GM19324 (cell line): ENCODE data around the gene AGAP3.

Source experiments
- ATAC-seq: cut with Tn5 transposase; IDR thresholded peaks from one replicate; pipeline ENCODE4 v1.9.1; 2021; ENCODE audit warnings: mild to moderate bottlenecking, moderate library complexity; ENCODE audit not compliant: unreplicated experiment, low FRiP score

The AGAP3 gene

DNA sequence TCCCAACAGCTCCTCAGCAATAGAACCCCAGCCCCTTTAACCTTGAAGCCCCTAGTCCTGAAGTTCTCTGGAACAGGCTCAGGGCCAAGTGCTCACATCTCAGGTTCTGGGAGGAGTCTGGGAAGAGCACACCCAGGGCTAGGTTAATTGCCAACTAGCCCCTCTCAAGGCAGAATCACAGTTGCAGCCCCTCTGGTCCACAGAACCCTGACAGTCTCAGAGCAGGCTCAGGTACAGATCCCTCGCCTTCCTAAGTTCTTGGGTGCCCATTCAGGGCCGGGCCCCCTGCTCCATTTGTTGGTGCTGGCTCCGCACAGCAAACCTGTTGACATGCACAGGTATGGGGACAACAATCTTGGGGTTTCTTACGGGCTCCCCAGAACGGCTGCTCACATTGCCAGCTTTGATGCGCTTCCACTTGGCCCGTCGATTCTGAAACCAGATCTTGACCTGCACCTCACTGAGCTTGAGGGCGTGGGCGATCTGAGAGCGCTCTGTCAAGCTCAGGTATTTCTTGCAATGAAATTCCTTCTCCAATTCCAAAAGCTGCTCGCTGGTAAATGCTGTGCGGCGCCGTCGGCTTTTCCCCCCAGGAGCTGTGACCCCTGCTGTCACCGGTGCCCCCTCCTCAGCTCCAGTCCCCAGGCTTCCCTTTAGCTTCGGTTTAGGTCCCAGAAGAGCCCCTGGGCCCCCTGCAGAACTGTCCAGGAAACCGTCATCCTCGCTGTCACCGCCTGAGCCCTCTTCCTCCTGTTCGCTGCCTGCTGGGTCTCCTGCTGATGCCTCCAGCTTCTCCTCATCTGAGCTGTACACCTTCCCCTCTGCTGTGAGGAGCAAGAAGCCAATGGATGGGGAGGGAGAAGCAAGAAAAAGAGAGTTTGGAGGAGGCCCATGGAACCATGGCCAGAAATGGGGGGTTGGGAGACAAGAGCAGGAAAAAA lies 62.3 kb downstream of the AGAP3 start:
- no peak for ATAC-seq

DNA sequence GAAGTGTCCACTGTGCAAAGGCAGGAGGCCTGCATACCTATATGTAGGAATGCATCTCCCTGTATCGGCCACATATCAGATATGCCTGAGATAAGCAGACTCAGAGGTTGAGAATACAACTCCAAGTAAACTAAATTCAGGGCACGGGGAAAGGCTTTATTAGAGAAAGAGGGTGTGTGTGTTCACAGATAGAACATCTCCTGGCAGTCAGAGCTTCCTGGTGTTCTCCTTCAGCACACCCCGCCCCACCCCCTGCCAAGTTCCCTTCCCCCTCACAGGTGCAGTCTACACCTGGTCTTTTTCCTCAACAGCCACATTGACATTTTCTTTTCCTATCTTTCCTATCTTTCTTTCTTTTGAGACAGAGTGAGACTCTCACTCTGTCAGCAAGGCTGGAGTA lies 64.1 kb downstream of the AGAP3 start:
- no peak for ATAC-seq

- no peak for ATAC-seq
These were observed 66.6 kb downstream of the AGAP3 start for GRCh38 chr7:151152643-151153513.

DNA sequence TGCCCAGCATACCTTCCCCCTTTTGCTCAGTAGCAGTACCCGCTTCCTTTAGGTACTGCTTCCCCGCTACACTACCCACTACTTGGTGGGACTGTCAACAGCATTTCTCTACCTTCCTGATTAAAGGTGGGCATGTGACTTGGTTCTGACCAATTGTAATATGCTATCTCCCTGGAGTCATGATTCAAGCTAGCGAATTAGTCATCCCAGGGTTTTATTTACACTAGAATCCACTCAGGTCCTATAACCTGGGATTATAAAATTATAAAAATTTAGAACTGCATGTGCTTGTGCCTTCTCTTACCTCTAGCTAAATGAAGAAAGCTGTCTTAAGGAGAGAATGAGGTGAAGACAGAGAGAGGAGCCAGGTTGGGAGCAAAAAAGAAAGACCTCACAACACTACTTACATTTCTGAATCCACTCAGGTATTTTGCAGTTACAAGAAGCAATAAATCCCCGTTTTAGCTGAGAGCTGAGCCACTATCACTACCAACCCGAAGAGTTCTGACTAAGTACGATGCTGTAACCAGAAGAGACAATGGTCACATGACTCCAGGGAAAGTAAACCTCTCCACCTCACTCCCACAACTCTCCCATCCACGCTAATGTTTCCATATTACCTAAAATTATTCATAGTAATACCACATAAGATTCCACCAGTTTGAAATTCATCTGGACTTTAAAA lies 71.5 kb downstream of the AGAP3 start:
- no peak for ATAC-seq

DNA sequence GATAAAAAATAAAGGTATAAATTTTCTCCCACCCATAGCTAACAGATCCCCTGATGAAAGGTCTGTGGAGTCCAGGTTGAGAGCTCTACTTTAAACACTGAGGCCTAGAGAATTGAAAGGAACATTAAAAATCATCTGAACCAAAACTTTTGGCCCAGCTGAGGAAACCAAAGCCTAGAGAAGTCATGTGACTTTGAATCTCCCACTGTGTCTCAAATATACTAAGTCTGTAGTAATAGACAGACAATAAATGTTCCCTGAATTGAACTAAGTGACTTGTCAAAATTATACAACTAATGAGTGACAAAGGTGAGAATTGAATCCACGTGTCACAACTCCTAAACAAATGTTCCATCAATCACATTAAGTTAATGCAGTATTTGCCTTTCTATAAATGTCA lies 75.5 kb downstream of the AGAP3 start:
- no peak for ATAC-seq

DNA sequence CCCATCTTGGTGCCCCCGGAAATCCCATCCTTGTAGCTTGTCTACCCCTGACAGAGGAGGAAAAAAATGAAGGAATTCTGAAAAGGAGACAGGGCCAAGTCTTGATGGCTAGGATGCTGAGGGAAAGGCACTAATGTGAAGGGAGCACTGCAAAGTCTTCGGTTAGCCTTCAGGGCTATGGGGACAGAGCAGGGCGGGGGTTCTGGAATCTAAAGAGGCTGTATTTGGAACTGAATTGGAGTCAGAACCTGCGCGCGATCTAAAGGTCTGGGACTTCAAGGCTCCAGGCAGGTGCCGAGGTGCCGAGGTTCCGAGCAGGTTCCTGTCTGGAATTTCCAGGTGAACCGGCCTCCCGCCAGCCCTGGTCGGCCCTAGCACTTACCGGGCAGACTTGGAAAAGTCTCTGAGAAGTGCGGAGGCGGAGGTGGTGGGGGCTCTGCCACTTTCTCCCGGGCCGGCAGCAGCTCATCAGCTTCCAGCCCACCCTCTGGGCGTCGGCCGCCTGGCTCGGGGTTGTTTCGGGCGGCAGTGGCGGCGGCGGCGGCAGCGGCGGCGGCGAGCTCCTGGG lies 80.4 kb downstream of the AGAP3 start:
- ATAC-seq: no peak

GRCh38 chr7:151167197-151167961 lies 81.1 kb downstream of the AGAP3 start, which contains the start of gene GBX1:
Gene GBX1, minus strand, starts transcription at chr7:151167694. Its CDS starts 146 bp downstream, at chr7:151167548.
- no peak for ATAC-seq

GRCh38 chr7:151168003-151168786 lies 81.9 kb downstream of the AGAP3 start:
- no peak for ATAC-seq

DNA sequence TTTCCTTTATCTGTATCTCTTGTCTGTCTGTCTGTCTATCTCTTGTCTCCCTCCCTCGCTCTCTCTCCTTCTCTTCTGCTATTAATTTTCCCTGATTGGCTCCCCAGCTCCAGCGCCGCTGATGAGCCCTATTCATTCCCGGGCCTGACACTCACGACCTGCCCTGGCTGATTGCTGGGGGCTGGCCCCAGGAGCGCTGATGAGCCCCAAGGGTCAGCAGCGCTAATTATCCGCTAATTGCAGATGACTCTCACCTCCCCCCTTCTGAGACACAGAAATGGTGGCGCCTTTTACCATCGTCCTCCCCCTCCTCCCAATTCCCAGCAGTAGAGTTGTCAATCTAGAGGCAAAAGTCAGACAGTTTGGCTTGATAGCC lies 82.5 kb downstream of the AGAP3 start:
- ATAC-seq: no peak

DNA sequence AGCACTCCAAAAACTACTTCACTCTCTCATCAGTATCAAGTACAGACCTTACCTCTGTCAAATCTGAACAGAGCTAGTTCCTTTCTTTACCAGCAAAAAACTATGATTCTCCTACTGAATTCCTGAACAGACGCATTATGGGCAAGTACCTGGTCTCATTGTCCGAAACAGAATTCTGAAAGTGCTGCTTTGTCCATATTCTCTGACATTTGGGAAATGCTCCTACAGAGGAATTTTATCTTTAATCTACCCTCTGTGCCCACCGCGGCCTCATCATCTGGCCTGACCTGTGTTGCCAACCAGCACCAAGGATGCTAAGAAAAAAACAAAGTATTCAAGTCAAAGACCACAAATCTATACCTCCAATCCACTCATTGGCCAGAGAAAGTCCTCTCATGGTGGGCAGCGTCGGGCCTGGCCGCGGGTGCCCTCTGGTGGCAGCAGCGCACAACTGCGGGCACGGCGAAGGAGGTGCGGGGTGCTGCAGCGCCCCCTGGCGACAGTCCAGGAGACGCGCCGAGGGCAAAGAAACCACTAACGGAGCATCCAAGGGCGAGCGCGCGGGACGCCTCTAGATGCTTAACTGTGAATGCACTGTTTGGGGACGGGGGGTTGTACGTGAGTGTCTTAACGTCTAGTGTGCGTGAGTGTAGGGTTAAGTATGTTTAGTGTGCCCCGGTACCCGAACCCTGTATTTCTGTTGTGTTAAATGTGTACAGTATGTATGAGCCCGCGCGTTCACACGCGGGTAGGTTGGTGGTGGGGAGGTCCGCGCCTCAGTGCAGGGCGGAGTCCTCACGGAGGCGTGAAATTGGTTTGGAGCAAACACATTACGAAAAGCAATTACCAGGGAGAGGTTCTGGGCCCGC lies 86.2 kb downstream of the AGAP3 start:
- peak; percentile 70 for ATAC-seq

DNA sequence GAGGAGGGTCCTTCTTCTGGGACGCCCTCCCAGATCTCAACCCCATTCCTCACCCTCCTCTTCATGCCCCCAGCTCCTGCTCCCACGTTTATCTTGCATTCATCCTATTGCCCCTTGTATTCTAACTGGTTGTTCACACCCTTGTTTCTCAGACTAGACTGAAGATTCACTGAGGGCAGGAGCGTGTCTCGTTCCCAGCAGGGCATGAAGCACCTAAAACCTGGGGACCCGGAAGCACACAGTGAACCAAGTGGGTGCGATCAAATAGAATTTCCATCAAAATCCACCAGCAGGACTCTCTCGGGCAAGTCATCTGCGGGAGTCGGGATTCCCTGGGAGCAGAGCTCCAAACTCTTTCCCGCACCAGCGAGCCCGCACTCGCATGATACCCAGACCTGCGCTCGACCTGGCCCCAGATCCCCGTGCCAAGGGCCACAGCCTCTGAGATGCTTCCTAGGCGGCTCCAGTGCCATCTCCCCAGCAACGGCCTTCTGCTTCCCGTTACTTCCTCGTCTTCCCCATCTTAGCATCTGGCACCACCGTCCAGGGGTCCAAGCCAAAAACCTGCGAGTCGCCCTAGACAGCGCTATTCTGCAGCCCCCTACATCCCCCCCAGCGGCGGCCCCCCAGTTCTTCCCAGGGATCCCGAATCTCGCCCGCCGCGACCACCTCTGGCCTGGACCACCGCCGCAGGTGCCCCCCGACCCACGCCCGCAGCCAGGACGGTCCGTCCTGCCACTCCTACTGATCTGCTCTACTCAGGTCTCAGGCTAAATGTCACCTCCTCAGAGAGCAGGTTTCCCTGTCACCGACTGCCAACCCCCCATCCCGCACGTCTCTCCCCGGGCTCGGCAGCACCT lies 87.3 kb downstream of the AGAP3 start:
- ATAC-seq: no peak

DNA sequence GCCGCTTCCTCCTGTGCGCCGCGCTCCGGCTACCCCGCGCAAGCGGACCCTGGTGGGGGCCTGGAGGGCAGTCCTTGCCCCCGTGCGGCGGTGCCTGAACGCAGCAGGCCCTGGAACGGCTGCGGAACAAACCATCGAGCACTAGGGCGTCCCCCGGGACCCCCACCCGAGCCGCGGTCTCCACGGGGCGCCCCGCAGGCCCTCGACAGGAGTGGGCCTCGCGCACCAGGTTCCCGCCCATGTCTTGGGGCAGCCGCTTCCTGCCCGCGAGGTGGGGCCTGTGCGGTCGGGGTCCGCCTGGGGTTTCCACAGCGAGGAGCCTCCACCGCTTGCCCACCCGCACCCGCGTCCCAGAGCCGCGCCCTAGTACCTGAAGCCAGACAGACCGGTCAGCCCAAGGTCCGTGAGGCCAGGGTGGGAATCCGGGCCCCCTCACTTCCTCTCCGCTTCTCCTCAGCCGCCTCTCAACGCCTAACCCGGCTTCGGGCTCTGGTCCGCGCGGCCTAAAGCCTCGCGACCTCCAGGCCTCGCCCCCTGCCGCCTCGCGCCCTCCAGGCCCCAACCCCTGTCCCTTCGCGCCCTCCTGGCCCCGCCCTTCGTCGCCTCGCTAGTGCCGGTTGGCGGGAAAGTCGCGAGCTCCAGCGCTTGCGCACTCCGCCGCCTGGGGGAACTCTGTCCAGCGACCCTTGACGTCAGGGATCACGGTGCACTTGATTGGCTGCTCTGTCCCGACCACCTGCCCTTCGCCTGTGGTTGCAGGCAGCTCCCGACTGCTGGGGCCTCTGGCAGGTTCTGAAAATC lies 88.2 kb downstream of the AGAP3 start:
- no peak for ATAC-seq

GRCh38 chr7:151175047-151175792 lies 88.9 kb downstream of the AGAP3 start:
- no peak for ATAC-seq

DNA sequence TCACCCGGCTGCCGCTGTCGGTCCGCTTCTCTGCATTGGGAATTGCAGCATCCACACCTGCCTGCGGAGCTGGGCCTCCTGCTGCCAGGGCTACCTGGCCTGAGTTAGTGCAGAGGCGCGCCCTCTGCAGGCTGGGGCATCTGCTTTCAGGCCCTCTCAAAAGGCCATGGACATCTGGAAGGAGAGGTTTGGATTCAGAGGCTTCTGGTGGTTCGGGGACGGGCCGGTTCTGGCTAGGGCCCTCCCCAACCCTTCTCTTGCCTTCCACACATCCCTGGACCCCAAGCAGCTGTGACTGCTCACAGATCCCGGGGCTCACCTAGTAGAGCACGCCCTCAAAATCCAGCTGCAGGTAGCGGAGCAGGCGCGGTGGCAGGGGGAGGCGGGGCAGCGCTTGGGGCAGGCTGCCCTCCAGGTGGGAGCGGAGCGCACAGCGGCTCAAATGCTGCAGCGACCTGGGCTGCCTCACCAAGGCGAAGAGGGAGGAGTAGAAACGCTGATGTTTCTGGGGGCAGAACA lies 89.6 kb downstream of the AGAP3 start:
- ATAC-seq: no peak

GRCh38 chr7:151176401-151176800 lies 90.1 kb downstream of the AGAP3 start:
- ATAC-seq: no peak
